HG03520 (cell line): Measurements from ENCODE around the gene SUSD6.
A peak's percentile ranks its signal among the peaks of the same experiment; 100 is the strongest.
"Not testable (repeated sequence)": the region's sequence is repeated elsewhere in the genome, so short reads cannot be mapped to it uniquely, and the experiment has no call there.

ENCODE experiments used
- ATAC-seq: cut with Tn5 transposase; IDR thresholded peaks from one replicate; pipeline ENCODE4 v1.9.1; 2021; ENCODE audit warnings: mild to moderate bottlenecking, moderate library complexity; ENCODE audit not compliant: unreplicated experiment

SUSD6 gene

DNA sequence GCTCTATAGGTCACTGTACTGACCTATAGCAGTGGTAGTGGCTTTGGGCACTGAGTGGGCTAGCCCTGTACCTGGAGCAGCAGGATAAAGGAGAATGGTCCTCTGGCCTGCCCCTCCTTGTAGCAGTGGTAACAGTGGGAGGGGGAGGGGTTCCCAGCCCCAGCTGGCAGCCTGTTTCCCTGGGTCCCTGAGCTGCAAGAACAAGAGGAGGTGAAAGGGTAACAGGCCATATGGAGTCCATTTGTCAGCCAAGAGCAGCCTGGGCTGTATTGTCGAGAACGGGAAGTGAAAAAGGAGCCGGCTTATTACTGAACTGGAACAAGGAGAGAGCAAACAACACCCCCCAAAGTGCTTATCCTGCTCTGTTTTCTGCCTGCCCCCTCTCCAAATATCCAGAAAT, 81.7 kb downstream of the SUSD6 start:
- ATAC-seq = peak; percentile 43

DNA sequence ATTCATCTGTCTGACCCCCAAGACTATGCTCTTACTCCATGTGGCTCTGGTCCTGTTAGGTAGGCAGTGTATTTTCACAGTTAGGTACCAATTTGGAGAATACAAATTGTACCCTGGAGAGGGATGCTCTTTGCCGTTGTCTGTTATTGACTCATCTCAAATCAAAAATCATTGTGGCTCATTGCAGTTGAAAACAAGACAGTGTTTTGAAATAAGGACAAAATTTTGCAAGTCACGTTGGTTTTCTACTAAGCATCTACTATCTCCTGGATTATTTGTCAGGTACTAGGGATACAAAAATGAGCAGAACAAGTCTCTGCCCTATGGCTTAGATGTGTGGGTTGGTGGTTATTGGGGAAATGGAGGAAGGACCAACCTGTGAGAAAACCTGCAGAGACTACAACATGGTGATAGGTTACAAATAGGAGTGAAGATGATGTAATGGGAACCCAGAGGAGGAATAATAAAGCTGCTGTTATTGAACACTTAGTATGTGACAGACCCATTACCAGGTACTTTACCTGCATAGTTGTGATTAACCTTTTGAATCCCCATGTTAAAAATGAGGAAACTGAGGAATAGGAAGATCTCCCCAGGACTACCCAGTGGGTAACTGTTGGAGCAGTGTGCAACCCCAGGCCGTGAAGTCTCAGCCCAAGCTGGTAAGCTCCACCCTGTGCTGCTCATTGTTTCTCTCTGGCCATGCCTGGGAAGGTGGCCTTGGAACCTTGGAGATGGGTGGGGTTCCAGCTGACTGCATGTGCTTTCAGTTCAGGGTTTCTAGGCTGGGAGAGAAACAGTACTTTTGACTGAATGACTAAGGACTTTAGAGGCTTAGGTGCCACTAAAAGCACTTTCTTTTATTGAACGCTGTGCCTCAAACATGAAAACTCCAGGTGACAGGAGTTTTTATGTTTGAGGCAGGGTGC, 82.7 kb downstream of the SUSD6 start:
- no peak for ATAC-seq

DNA sequence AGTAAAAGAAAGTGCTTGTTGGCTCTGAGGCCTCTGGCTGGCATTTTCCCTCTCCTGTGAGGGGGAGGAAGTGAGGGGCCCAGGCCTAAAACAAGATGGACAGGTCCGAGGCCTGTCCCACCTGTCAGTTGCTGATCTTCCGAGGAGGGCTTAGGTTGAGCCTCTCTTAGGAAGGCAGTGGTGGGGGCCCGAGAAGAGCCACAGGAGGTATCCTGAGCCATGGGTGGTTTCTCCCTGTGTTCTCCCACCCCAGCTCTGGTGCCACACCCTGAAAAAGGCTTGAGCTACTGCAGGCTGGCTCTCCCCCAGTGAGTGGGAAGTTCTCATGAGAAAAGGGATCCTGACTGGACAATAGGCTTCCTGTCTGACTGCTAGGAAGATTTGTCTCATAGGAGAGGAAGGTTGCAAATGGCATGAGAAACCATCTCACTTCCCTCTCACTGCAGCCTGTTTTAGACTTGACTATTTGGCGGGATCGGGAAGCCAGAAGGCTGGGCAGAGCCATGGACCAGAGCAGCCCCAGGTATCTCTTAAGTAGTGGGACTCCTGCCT, 83.4 kb downstream of the SUSD6 start:
- no peak for ATAC-seq

DNA sequence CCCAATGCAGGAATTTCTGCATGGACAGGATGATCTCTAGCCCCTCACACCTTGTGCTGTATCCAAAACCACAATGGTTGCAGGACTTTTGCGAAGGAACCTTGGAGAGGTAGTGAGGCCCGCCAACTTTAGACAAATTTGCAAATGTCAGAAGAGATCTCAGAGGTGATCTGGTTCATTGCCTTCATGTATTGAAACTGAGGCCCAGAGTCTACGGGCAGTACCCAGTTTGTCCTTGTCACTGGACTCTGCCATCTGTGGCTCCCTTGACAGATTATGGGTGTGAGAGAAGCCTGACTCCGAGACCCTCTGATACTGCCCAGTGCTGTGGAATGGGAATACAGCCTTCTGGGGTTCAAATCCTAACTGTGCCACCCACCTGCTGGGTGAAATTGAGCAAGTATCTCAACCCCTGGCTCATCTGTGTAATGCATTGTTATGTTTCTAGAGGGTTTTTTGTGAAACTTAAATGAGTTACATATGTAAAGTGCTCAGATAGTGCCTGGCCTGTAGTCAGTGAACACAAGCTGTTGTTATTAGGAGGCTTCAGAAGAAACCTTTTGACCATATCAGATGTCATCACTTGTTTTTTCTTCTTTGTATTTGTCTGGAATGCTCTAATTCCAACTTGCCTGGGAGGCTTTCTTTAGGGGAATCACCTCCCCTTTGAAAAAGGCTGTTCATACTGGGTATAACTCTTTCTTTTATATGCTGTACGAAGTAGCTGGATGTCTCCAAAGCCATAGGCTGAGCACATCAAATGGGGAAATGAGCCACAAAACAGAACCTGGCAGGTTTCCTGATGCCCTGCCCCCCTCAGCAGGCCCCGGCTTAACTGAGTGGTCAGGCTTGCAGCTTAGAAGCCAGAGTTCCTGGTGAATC, 84.2 kb downstream of the SUSD6 start:
- ATAC-seq = no peak

DNA sequence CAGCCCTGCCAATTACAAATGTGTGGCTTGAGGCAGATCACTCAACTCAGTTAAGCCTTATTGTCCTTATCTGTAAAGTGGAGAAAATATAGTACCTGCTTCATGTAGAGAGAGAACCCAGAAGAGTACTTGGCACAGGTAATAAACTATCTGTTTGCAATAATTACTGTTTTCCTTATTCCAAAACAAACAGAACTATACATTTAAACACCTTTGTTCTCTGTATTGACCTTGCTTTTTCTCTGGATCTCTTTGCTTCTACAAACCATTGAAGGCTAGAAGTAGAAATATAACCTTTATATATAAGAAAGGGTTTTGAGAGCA, 84.8 kb downstream of the SUSD6 start:
- no peak for ATAC-seq

DNA sequence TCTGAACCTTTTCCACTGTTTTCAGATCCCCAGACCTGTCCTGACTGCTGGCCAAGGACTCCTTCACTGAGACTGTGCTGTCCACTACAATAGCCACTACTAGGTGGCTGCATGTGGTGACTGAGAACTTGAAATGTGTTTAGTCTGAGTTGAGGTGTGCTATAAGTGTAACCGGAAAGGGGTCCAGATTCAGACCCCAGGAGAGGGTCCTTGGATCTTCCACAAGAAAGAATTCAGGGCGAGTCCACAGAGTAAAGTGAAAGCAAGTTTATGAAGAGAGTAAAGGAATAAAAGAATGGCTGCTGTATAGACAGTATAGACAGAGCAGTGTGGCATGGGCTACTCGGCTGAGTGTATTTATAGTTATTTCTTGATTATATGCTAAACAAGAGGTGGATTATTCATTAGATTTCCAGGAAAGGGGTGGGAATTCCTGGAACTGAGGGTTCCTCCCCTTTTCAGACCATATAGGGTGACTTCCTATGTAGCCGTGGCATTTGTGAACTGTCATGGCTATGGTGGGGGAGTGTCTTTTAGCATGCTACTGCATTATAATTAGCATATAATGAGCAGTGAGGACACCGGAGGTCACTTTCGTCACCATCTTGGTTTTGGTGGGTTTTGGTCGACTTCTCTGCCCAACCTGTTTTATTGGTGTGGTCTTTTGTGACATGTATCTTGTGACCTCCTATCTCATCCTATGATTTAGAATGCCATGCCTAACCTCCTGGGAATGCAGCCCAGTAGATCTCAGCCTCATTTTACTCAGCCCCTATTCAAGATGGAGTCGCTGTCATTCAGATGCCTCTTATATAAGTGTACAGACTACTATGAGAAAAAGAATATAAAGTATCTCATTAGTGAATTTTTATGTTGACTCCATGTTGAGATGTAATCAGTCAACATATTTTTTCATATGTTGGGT, 85.5 kb downstream of the SUSD6 start:
- ATAC-seq = no peak

DNA sequence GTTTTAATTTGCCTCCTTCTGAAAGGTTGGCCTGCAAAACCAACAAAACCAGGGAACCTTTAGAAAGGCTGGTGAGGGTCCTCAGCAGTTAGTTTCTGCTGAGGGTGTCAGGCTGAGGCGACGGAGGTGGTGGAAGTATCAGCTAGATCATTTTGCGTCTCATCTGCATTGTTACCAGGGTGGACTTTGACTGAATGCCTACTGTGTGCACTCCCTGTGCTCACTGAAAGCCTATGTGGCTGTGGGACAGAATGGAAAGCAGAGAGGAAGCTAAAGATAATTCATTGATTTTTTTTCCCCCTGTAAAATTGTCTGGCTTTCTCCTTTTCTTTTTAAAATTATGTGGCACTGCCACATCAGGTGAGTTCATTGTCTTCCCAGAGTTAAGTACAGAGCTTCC, 87.2 kb downstream of the SUSD6 start:
- no peak for ATAC-seq

DNA sequence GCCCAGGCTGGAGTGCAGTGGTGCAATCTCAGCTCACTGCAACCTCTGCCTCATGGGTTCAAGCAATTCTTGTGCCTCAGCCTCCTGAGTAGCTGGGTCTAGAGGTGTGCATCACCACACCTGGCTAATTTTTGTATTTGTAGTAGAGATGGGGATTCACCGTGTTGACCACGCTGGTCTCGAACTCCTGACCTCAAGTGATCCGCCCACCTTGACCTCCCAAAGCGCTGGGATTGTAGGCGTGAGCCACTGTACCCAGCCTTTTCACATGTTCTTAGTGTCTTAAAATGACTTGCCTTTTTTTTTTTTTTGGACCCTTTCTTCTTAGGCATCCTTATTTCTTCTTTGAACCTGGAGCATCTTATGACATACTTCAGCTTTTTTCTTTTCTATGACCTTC, 87.8 kb downstream of the SUSD6 start:
- ATAC-seq = not testable (repeated sequence)

DNA sequence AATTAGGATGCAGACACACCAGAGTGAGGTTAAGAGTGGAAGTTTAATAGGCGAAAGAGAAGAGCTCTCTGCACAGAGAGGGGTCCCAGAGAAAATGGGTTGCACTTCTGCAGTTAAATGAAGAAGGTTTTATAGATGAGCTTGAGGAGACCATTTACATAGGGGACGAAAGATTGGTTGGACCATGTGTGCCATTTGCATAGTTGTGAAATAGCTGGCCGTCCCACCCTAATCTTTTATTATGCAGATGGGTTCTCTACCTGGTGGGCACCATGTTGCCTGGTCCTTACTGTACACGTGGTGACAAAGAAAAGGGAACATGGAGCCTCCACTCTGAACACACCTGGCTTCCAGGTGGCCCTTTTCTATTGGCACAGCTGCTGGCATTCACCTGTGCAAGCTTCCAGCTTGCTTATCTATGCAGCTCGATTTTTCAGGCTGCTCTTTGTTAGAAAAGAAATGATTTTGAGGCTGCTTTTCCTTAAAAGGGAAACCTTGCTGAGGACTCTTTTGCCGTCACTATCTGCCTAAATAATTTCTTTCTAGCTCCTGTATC, 88.4 kb downstream of the SUSD6 start:
- no peak for ATAC-seq

DNA sequence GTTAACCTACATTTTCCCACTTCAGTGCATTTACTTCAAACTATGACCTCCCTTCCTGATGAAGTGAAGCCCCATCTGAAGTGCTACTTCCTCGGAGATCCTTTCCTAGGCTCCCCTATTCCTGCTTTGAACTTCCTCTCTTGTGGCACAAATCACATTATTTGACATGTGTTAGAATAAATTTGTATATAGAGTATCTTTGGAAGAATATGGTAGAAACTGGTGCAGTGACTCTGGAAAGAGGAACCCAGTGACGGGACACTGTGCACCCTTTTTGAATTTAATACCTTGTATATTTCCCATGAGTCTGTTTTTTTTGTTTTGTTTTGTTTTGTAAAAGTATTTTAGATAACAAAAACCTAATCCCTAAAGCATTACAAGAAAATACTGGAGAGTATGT, 89.2 kb downstream of the SUSD6 start:
- no peak for ATAC-seq

DNA sequence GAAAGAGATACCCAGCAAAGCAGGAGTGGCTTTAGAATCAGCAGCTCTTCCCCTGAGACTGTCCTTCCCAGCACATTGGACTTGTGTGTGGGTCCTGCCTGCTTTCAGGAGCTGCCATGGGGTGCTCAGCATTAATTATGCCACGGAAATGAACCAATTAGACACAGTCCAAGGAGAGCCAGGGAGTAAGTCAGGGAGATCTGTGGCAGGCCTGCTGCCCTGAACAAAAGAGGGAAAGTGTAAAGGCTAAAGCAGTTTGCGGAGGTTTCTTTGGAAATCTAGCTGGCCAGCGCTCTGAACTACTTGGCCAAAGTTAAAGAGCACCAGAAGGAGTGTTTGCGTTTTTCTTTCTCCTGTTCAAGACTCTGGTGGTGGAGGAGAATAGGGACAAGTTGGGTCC, 89.9 kb downstream of the SUSD6 start:
- ATAC-seq = no peak

DNA sequence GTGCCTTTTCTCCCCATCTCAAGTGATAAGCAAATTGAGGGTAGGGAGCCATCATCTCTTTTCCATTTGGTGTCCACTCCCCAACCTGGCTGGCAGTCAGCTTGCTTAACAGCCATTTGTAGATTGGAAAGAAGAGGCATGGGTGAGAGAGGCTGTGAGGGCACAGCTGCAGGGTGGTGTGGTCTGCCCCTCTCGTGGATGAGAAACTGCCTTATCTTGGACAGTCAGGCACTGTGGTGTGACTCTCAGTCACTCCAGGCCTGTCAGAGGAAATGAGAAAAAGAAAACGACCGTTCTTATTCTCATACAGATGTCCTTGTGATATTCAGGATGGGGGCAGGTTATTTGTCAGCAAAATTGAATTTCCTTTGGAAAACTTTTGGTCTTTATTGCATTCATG, 90.5 kb downstream of the SUSD6 start:
- ATAC-seq = no peak

DNA sequence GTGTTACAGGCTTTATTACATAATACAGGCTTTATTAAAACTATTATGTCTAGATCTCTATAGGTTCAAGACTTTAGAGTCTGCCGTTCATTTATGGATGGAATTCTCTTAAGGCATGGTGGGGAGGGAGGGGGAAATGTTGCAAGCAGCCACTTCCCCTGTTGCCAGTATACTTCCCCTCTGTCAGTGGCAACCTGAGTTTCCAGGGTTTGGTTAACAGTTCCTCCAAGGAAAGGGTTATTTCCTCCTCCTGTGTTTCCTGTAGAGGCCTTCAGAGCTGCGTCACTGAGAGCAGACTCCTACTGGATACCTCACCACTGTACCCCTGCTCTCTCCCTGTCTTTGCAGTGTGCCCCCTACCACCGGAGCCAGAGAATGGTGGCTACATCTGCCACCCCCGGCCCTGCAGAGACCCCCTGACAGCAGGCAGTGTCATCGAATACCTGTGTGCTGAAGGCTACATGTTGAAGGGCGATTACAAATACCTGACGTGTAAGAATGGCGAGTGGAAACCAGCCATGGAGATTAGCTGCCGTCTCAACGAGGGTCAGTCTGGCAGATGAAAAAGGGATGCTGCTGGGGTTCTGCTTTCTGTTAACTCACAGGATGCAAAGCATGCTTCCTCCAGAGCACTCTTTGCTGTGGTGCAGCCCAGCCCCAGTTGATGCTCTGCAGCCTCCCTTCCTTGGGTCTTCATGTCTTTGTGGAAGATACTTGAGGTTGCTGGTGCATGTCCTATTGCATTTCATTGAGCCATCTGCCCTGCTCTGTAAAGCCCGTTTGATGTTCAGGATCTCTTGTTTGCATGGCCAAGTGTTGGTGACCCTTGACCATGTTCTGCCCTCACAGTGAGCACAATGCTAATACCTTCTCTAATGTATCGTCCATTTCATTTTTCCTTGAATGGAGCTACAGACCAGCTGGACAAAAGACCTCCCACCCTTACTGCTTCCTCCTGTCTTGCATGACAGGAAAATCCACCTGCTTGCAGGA, 91.9 kb downstream of the SUSD6 start:
- ATAC-seq = no peak

DNA sequence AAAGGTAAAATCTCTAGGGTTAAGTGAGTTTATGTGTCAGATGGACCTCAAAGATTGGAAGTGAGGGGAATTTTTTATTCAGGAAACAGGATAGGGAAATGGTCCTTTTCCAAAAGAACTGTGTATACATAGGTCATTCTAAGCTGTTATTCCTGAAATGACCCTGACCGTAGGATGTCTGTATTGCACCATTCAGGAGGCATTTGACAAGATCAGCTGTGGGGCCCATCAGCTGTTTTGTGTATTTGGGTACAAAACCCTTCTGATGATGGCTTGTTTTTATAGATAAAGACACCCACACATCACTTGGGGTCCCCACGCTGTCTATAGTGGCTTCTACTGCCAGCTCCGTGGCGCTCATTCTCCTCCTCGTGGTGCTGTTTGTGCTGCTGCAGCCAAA, 92.9 kb downstream of the SUSD6 start:
- ATAC-seq = no peak

DNA sequence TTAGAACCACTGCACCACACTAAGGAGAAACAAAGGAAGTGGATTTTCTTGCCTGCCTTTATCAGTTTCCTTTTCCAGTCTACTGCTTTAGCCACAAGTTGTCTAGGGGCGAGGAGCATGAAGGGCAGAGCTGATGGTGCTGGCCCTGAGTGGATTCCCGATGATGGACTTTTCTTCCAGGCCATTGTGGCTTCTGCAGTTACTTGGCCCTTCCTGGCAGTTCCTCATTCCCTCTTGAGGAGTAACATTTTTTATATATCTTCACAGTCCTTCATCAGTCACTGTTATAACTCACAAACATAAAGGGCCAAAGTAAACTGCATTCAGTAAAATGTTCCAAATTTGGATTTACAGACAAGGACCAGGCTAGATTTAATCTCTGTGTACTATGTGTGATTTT, 94.3 kb downstream of the SUSD6 start:
- no peak for ATAC-seq

DNA sequence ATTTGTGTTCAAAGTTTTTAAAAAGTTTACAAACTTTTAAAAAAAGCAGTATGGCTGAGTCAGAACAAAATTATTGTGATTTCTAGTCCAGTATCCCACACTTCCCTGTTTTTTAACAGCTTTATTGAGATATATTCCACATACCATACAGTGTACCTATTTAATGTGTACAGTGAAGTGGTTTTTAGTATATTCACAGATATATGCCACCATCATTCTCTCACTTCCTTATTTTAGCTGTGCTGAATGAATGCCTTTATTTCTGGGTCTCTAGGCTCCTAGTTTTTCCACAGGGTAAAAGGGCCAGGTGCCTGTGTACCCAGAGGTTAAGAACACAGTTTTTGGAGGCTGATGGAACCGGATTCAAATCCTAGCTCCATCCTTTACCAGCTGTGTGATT, 96.7 kb downstream of the SUSD6 start:
- no peak for ATAC-seq

DNA sequence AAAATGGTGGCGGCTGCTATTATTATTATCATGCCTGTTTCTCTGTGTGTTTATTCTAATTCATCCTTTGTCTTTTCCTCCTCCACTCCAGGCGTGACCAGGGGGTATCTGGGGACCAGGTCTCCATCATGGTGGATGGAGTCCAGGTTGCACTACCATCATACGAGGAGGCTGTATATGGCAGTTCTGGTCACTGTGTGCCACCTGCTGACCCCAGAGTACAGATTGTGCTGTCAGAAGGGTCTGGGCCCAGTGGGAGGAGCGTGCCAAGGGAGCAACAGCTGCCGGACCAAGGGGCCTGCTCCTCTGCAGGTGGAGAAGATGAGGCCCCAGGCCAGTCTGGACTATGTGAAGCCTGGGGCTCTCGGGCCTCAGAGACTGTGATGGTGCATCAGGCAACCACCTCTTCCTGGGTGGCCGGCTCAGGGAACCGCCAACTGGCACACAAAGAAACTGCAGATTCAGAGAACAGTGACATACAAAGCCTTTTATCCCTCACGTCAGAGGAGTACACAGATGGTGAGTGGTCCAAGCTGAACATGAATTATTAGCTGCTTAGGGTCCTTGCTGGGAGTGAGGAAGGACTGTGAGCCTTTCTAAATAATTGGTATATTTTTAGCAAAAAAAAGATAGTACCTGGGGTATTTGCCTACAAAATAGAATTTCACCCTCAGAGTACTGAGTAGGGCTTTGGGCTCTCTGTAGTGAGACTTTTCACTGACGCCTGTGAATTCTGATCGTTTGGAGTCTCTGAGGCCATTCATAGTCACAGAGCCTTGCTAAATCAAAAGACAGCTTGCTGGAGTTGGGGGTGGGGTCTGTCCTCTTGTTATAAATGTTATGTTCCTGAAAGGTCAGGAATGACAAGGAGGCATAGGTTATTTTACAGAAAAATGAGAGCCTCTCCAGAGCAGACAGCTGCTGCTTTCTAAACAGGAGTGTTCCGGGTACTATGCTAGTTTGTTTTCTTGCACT, 97.5 kb downstream of the SUSD6 start:
- no peak for ATAC-seq

DNA sequence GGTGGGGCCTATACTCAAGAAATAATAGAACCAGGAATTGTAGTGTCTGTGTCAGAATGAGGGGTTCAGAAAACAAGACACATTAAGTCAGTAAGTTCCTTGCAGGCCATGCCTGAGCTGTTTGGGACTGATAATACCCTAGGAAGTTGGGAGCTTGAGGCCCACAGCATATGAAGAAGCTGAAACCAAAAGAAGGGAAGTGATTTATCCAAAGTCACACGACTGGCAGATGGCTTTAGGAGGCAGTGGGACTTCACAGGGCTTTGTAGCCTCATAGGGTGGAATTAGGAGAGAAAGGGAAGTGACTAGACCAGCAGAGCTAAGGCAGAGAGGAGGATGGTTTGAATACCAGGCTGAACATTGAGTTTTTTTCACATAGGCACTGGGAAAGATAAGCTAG, 99.0 kb downstream of the SUSD6 start:
- ATAC-seq = no peak
